H1 (cell line): Measurements from ENCODE around the gene PROM2. TPM values are rescaled to one million over a fixed set of nuclear protein-coding genes. Genes with fewer than 3 reads are reported as not detected.

Experiments
- CTCF ChIA-PET: fragments of 300-600 bp; sonication (Branson Sonifier 250); formaldehyde crosslinking; loops from one replicate; lab custom pipeline; 2021; ENCODE audit not compliant: partially characterized antibody; lab: Charles Lee
- POLR2A ChIA-PET: fragments of 300-600 bp; sonication (Branson Sonifier 250); formaldehyde crosslinking; loops from one replicate; lab custom pipeline; 2021; ENCODE audit warnings: inconsistent platforms; ENCODE audit not compliant: partially characterized antibody; lab: Charles Lee
- DNase-seq, 2 experiments: peaks; one replicate each; pipeline versions ENCODE4 v3.0.0 to v3.0.0-alpha.2; 2010 to 2022; ENCODE audit warnings: low spot score in 2 of 2, low read depth in 1 of 2, mixed read lengths in 1 of 2
- FAIRE-seq: peaks from 2 replicates; lab custom pipeline; 2011; peaks lifted over from hg19 to GRCh38; lab: Jason Lieb, UNC
- H2AFZ ChIP-seq: 2 replicates; pipeline ENCODE4 v1.8.1; 2012; ENCODE audit warnings: low read length, inconsistent platforms
- H2AK5ac ChIP-seq: 2 replicates; pipeline ENCODE4 v1.6.1; 2013; ENCODE audit warnings: low read depth, low read length
- H2BK120ac ChIP-seq: replicated peaks from 2 replicates; pipeline ENCODE3; 2013; ENCODE audit warnings: low read depth, low read length, inconsistent platforms
- H2BK12ac ChIP-seq: 2 replicates; pipeline ENCODE4 v1.6.1; 2013; ENCODE audit warnings: low read depth, low read length
- H2BK15ac ChIP-seq: 2 replicates; pipeline ENCODE4 v1.6.1; 2013; ENCODE audit warnings: low read length
- H2BK20ac ChIP-seq: 2 replicates; pipeline ENCODE4 v1.6.1; 2013; ENCODE audit warnings: low read length
- H2BK5ac ChIP-seq: 2 replicates; pipeline ENCODE4 v1.6.1; 2013; ENCODE audit warnings: low read depth, low read length
- H3K14ac ChIP-seq: 2 replicates; pipeline ENCODE4 v1.6.1; 2013; ENCODE audit warnings: inconsistent platforms; ENCODE audit not compliant: insufficient read length
- H3K18ac ChIP-seq: 2 replicates; pipeline ENCODE4 v1.6.1; 2013; ENCODE audit warnings: low read length; ENCODE audit errors: extremely low read depth
- H3K23ac ChIP-seq: 2 replicates; pipeline ENCODE4 v1.6.1; 2013; ENCODE audit warnings: inconsistent platforms; ENCODE audit not compliant: insufficient read length
- H3K23me2 ChIP-seq: 2 replicates; pipeline ENCODE4 v1.6.1; 2013; ENCODE audit warnings: low read depth, low read length
- H3K27ac ChIP-seq: 2 replicates; pipeline ENCODE4 v1.6.1; 2011; ENCODE audit warnings: low read depth, low read length, inconsistent platforms
- H3K27me3 ChIP-seq, 4 experiments: replicated peaks in 1 of 4; 1 replicate in 1 of 4; 2 replicates in 3 of 4; pipeline versions ENCODE4 v1.6.1 to v1.8.1; 2011 to 2013; ENCODE audit warnings: low read length in 3 of 4, mild to moderate bottlenecking in 3 of 4, inconsistent platforms in 2 of 4, mixed read lengths in 2 of 4, moderate library complexity in 1 of 4; ENCODE audit not compliant: control insufficient read depth in 3 of 4, insufficient read depth in 3 of 4; ENCODE audit errors: extremely low read depth in 1 of 4
- H3K36me3 ChIP-seq, 4 experiments: 2 replicates each; pipeline versions ENCODE4 v1.6.1 to v1.8.1; 2011 to 2013; ENCODE audit warnings: mild to moderate bottlenecking in 4 of 4, low read length in 3 of 4, moderate library complexity in 2 of 4, control low read depth in 1 of 4, inconsistent platforms in 1 of 4; ENCODE audit not compliant: insufficient read depth in 4 of 4, control insufficient read depth in 2 of 4
- H3K4ac ChIP-seq: replicated peaks from 2 replicates; pipeline ENCODE3; 2013; ENCODE audit warnings: low read length, low read depth, mixed read lengths, inconsistent platforms; ENCODE audit not compliant: insufficient read length
- H3K4me1 ChIP-seq, 4 experiments: replicated peaks in 1 of 4; 1 replicate in 1 of 4; 2 replicates in 3 of 4; pipeline versions ENCODE4 v1.6.1 to v1.8.1; 2011 to 2013; ENCODE audit warnings: low read length in 3 of 4, inconsistent platforms in 2 of 4, mixed read lengths in 1 of 4; ENCODE audit not compliant: insufficient read depth in 4 of 4, control insufficient read depth in 3 of 4
- H3K4me2 ChIP-seq, 2 experiments: 2 replicates each; pipeline versions ENCODE4 v1.6.1 to v1.8.1; 2011 to 2013; ENCODE audit warnings: low read depth in 2 of 2, low read length in 2 of 2, control low read depth in 1 of 2, inconsistent platforms in 1 of 2, mild to moderate bottlenecking in 1 of 2; ENCODE audit not compliant: insufficient read depth in 1 of 2
- H3K4me3 ChIP-seq, 4 experiments: fragments of 200-600, 300-600 bp in 1 of 4; sonication (generic), shearing (Covaris generic), sonication (Bioruptor Twin) in 1 of 4; 2 replicates each; pipeline versions ENCODE4 v1.5.1 to v1.8.1; 2011 to 2016; ENCODE audit warnings: low read length in 4 of 4, low read depth in 3 of 4, control low read depth in 2 of 4, inconsistent platforms in 2 of 4, mild to moderate bottlenecking in 2 of 4, mixed read lengths in 1 of 4, moderate library complexity in 1 of 4; ENCODE audit not compliant: insufficient read depth in 2 of 4; ENCODE audit errors: extremely low read depth in 1 of 4
- H3K56ac ChIP-seq: replicated peaks from 2 replicates; pipeline ENCODE3; 2013; ENCODE audit warnings: low read depth, mild to moderate bottlenecking, mixed read lengths, low read length, inconsistent platforms; ENCODE audit not compliant: insufficient read length
- H3K79me1 ChIP-seq: 2 replicates; pipeline ENCODE4 v1.6.1; 2013; ENCODE audit warnings: low read depth, low read length, control low read depth
- H3K79me2 ChIP-seq, 2 experiments: 2 replicates each; pipeline versions ENCODE4 v1.6.1 to v1.8.1; 2012 to 2013; ENCODE audit warnings: low read length in 2 of 2, mild to moderate bottlenecking in 2 of 2, inconsistent platforms in 1 of 2; ENCODE audit not compliant: insufficient read depth in 2 of 2, control insufficient read depth in 1 of 2
- H3K9ac ChIP-seq, 4 experiments: replicated peaks in 1 of 4; 1 replicate in 1 of 4; 2 replicates in 3 of 4; pipeline versions ENCODE4 v1.6.1 to v1.8.1; 2011 to 2013; ENCODE audit warnings: low read depth in 3 of 4, low read length in 3 of 4, control low read depth in 2 of 4, mild to moderate bottlenecking in 2 of 4, moderate library complexity in 2 of 4, inconsistent platforms in 1 of 4; ENCODE audit errors: extremely low read depth in 1 of 4
- H3K9me3 ChIP-seq, 2 experiments: 2 replicates each; pipeline versions ENCODE4 v1.6.1 to v1.8.1; 2012 to 2013; ENCODE audit warnings: mild to moderate bottlenecking in 2 of 2, moderate library complexity in 2 of 2, control low read depth in 1 of 2, inconsistent platforms in 1 of 2, low read depth in 1 of 2, low read length in 1 of 2, mixed read lengths in 1 of 2; ENCODE audit not compliant: insufficient read depth in 2 of 2
- H4K20me1 ChIP-seq, 2 experiments: replicated peaks in 1 of 2; 2 replicates each; pipeline versions ENCODE3 to v1.8.1; 2011 to 2013; ENCODE audit warnings: inconsistent platforms in 2 of 2, low read length in 2 of 2, mild to moderate bottlenecking in 1 of 2; ENCODE audit not compliant: insufficient read depth in 2 of 2, control insufficient read depth in 1 of 2
- H4K5ac ChIP-seq: 2 replicates; pipeline ENCODE4 v1.6.1; 2013; ENCODE audit warnings: low read length, low read depth, mixed read lengths, inconsistent platforms; ENCODE audit not compliant: insufficient read length
- H4K8ac ChIP-seq: 2 replicates; pipeline ENCODE4 v1.8.0; 2013; ENCODE audit warnings: mild to moderate bottlenecking, moderate library complexity, low read length, inconsistent platforms; ENCODE audit not compliant: insufficient read depth; ENCODE audit errors: extremely low read depth
- H4K91ac ChIP-seq: replicated peaks from 2 replicates; pipeline ENCODE3; 2013; ENCODE audit warnings: low read length, mixed read lengths, inconsistent platforms; ENCODE audit not compliant: insufficient read length
- BCL11A ChIP-seq, 2 experiments: IDR thresholded peaks; one replicate each; pipeline ENCODE4 v1.6.1; 2011; ENCODE audit warnings: low read depth in 2 of 2, low read length in 2 of 2, mild to moderate bottlenecking in 2 of 2
- RNF2 ChIP-seq: fragments of 200-900, 300-1000 bp; sonication (generic); IDR thresholded peaks from 2 replicates; pipeline ENCODE4 v1.7.1; 2016; ENCODE audit warnings: borderline replicate concordance, low read depth, mild to moderate bottlenecking, antibody characterized with exemption, low read length; ENCODE audit not compliant: poor library complexity, severe bottlenecking; ENCODE audit errors: missing control alignments
- YY1 ChIP-seq: IDR thresholded peaks from 2 replicates; pipeline ENCODE4 v1.6.1; 2011; ENCODE audit warnings: low read depth, mild to moderate bottlenecking, low read length
- WGBS, 2 experiments: shearing (Covaris generic) in 1 of 2; methylation state at CpG; one replicate each; pipeline versions ENCODE4 v1.1.6 to v1.1.7; 2013 to 2015; ENCODE audit warnings: low lambda C conversion rate in 2 of 2, mixed read lengths in 2 of 2, inconsistent platforms in 1 of 2, low coverage in 1 of 2, missing lambda C conversion rate in 1 of 2; ENCODE audit not compliant: insufficient replicate concordance in 2 of 2, insufficient coverage in 1 of 2, insufficient read length in 1 of 2; ENCODE audit errors: extremely low coverage in 1 of 2, missing lambda C conversion rate in 1 of 2; 5-methylcytosine and 5-hydroxymethylcytosine counted together
- polyA plus RNA-seq, 7 experiments: library from polyadenylated mRNA; depleted of rRNA in 3 of 7; stranded (reverse) in 5 of 7; unstranded in 2 of 7; fragments of >200 nt in 5 of 7; fragments of 200-250 nt in 2 of 7; gene quantifications; 1 replicate in 5 of 7; 2 replicates in 1 of 7; 4 replicates in 1 of 7; pipeline versions ENCODE4 v1.2.1 to v1.2.3, GENCODE V29; 2011 to 2013; ENCODE audit warnings: missing spikeins in 2 of 7, mixed read lengths in 2 of 7
- total RNA-seq: library from RNA; stranded (reverse); fragmentation: NEBNext Ultra II Directional; extraction: Animal tissue kit (Norgen Biotek cat#: 25700); gene quantifications from 2 replicates; pipeline ENCODE4 v1.2.1, GENCODE V29; 2021
- TF ChIP-seq, protein P1 (sequence below): IDR thresholded peaks from 2 replicates; pipeline ENCODE4 v1.6.1; 2012; ENCODE audit warnings: inconsistent platforms
- TF ChIP-seq, protein P2 (sequence below): IDR thresholded peaks from 2 replicates; pipeline ENCODE4 v1.6.1; 2012; ENCODE audit warnings: low read length, inconsistent platforms

Gene PROM2
- total and polyA plus RNA-seq, 2 of the 8 experiments (the other 6 are each of a cell fraction or from before 2014, with no cell fraction given) = 1.6 to 3.8 TPM

DNA sequence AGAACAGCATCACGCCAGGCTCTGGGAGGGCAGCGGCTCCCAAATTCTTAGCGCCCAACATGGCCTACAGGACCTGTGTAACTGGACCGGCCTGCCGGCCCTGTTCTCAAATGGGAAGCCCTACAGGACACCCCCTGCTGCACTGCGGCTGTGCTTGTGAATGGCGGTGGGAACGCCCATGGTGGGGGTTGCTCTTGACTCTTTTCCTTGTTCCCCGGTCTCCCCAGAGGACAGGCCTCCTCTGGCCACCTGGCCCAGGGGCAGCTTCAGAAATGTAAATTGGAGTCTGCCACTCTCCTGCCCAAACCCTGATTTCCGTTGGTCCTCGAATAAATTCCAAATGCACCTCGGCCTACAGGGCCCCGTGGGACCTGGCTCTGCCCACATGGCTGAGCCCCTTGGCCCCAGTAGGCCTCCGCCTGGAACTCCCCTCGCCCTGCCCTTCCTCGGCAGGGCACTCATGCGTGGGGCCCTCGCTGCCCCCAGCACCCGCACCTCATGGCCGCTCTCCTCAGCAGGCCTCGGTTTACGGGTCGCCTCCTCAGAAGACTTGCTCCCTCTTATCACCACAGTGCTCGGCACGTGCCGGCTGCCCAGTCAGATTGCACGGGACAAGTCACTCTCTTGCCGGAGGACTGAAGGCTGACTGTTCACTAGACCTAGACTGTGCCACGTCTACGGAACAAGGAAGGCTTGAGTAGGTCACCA is 52.3 kb downstream of the PROM2 start:
- Histone ChIP-seq H2BK20ac (no peak overlapping the region), H4K5ac (no peak overlapping the region), H2AFZ (no peak overlapping the region), H3K79me2 (no peaks in the 10 kb centered on the region), H4K20me1 (peaks cover 0 to 6% of the 10 kb centered on the region in 2 experiments), H3K79me1 (no peaks in the 10 kb centered on the region; the same call in 1 of the 2 replicates), H3K27ac (no peak overlapping the region), H3K27me3 (no peaks in the 10 kb centered on the region), H2BK120ac (no peak overlapping the region), H4K91ac (no peak overlapping the region), H3K23ac (no peak overlapping the region), H3K4me2 (no peak overlapping the region), H3K14ac (no peak overlapping the region), H3K4me3 (no peak overlapping the region), H3K36me3 (no peaks in the 10 kb centered on the region; a peak in 1 of 8 replicates), H4K8ac (no peak overlapping the region), H2BK15ac (no peak overlapping the region), H3K23me2 (peaks cover 11% of the 10 kb centered on the region; the same call in 1 of the 2 replicates), H2AK5ac (no peak overlapping the region), H2BK12ac (no peak overlapping the region), H3K9ac (no peak overlapping the region), H3K9me3 (peaks cover 72 to 97% of the 10 kb centered on the region in 2 experiments), H3K18ac (no peak overlapping the region), H3K4ac (no peak overlapping the region), H3K4me1 (peaks cover 0 to 3% (median 0%) of the 10 kb centered on the region in 4 experiments; a peak in 1 of 7 replicates), H2BK5ac (no peak overlapping the region), H3K56ac (no peak overlapping the region)
- CTCF ChIA-PET = no interaction called here
- POLR2A ChIA-PET = no interaction called here
- TF ChIP-seq RNF2 = no peak
- no peak for TF ChIP-seq YY1
- TF ChIP-seq, protein P1, sequence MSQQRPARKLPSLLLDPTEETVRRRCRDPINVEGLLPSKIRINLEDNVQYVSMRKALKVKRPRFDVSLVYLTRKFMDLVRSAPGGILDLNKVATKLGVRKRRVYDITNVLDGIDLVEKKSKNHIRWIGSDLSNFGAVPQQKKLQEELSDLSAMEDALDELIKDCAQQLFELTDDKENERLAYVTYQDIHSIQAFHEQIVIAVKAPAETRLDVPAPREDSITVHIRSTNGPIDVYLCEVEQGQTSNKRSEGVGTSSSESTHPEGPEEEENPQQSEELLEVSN = no peak
- TF ChIP-seq, protein P2, sequence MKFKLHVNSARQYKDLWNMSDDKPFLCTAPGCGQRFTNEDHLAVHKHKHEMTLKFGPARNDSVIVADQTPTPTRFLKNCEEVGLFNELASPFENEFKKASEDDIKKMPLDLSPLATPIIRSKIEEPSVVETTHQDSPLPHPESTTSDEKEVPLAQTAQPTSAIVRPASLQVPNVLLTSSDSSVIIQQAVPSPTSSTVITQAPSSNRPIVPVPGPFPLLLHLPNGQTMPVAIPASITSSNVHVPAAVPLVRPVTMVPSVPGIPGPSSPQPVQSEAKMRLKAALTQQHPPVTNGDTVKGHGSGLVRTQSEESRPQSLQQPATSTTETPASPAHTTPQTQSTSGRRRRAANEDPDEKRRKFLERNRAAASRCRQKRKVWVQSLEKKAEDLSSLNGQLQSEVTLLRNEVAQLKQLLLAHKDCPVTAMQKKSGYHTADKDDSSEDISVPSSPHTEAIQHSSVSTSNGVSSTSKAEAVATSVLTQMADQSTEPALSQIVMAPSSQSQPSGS = no peak
- TF ChIP-seq BCL11A (IDR thresholded peaks at IDR 0.05; ENCODE audit: low read depth in 2 of 2, low read length in 2 of 2) = no peak
- WGBS, 2 experiments = 86% methylated on average over 30 of the region's 30 CpGs; no CpG with 5 or more reads in 1 of the 2 experiments
- FAIRE-seq = no peak
- no peak for DNase-seq
